ENCODE results near the gene IGF2BP3. TPM values are rescaled to one million over a fixed set of nuclear protein-coding genes. Genes with fewer than 3 reads are reported as not detected.

The IGF2BP3 gene
- total and polyA plus RNA-seq, 10 donors = 0.17 to 6.8 (median 1.6) TPM

GRCh38 chr7:23458044-23458443, 12.2 kb downstream of the IGF2BP3 start:
- intact Hi-C loops (cut with DNase I; ENCODE audit: low total_unique reads) = no loop called here
- WGBS, 5 donors = 80 to 89% (median 84%) methylated on average over 3 of the region's 3 CpGs

GRCh38 chr7:23456093-23456492, 14.2 kb downstream of the IGF2BP3 start:
- TF ChIP-seq CTCF (IDR thresholded peaks at IDR 0.05 in 8 of 11, conservative IDR thresholded peaks at IDR 0.05 in 3 of 11) (no peak), POLR2A (IDR thresholded peaks at IDR 0.05) (no peak)
- intact Hi-C loops (cut with DNase I; ENCODE audit: low total_unique reads) = no loop called here
- WGBS, 5 donors = 85 to 93% (median 91%) methylated on average over 3 of the region's 3 CpGs
- no peak overlapping the region for H3K4me3 ChIP-seq
- H3K27ac ChIP-seq = no peak overlapping the region
- peaks cover 0 to 82% (median 0%) of the 10 kb centered on the region in 7 donors for H3K27me3 ChIP-seq (replicated peaks in 1 of 7)
- no peaks in the 10 kb centered on the region for H3K36me3 ChIP-seq
- no peaks in the 10 kb centered on the region for H3K4me1 ChIP-seq
- H3K9me3 ChIP-seq = no peaks in the 10 kb centered on the region
- no peak for DNase-seq

More at GRCh38 chr7:23458044-23458443, 12.2 kb downstream of the IGF2BP3 start:
- no peak for DNase-seq
- H3K9me3 ChIP-seq = no peaks in the 10 kb centered on the region
- H3K27me3 ChIP-seq (replicated peaks in 1 of 7) = peaks cover 0 to 85% (median 6%) of the 10 kb centered on the region in 7 donors
- H3K36me3 ChIP-seq = no peaks in the 10 kb centered on the region
- no peak overlapping the region for H3K4me3 ChIP-seq
- no peak overlapping the region for H3K27ac ChIP-seq
- no peaks in the 10 kb centered on the region for H3K4me1 ChIP-seq
- TF ChIP-seq POLR2AphosphoS5 (IDR thresholded peaks at IDR 0.05) = no peak
- no peak for TF ChIP-seq POLR2A (IDR thresholded peaks at IDR 0.05)
- TF ChIP-seq CTCF (IDR thresholded peaks at IDR 0.05 in 8 of 11, conservative IDR thresholded peaks at IDR 0.05 in 3 of 11) = no peak

- no peaks in the 10 kb centered on the region for H3K9me3 ChIP-seq
- TF ChIP-seq POLR2A (IDR thresholded peaks at IDR 0.05) = no peak
- no peak for TF ChIP-seq CTCF (IDR thresholded peaks at IDR 0.05 in 8 of 11, conservative IDR thresholded peaks at IDR 0.05 in 3 of 11)
- TF ChIP-seq POLR2AphosphoS5 (IDR thresholded peaks at IDR 0.05) = no peak
- H3K27me3 ChIP-seq (replicated peaks in 1 of 7) = peaks cover 0 to 71% (median 0%) of the 10 kb centered on the region in 7 donors
- no peak overlapping the region for H3K4me3 ChIP-seq
- DNase-seq = no peak
- no peak overlapping the region for H3K27ac ChIP-seq
- no peaks in the 10 kb centered on the region for H3K4me1 ChIP-seq
- intact Hi-C loops (cut with DNase I; ENCODE audit: low total_unique reads) = no loop called here
- H3K36me3 ChIP-seq = no peaks in the 10 kb centered on the region
- 83 to 91% (median 86%) methylated on average over 5 of the region's 5 CpGs for WGBS, 5 donors
Observed at GRCh38 chr7:23454881-23455526, 15.3 kb downstream of the IGF2BP3 start.

GRCh38 chr7:23450518-23450917, 19.8 kb downstream of the IGF2BP3 start:
- DNase-seq = no peak
- 61 to 68% (median 64%) methylated on average over 6 of the region's 6 CpGs for WGBS, 5 donors
- no peaks in the 10 kb centered on the region for H3K9me3 ChIP-seq
- TF ChIP-seq CTCF (IDR thresholded peaks at IDR 0.05 in 8 of 11, conservative IDR thresholded peaks at IDR 0.05 in 3 of 11) (no peak), POLR2A (IDR thresholded peaks at IDR 0.05) (no peak), POLR2AphosphoS5 (IDR thresholded peaks at IDR 0.05) (no peak)
- H3K4me1 ChIP-seq = no peaks in the 10 kb centered on the region
- peaks cover 0 to 41% (median 0%) of the 10 kb centered on the region in 7 donors for H3K27me3 ChIP-seq (replicated peaks in 1 of 7)
- intact Hi-C loops (cut with DNase I; ENCODE audit: low total_unique reads) = no loop called here
- no peaks in the 10 kb centered on the region for H3K36me3 ChIP-seq
- no peak overlapping the region for H3K27ac ChIP-seq
- no peak overlapping the region for H3K4me3 ChIP-seq

Data from spleen (tissue), 11 donors.